Measurements from ENCODE around the gene RNF112.
A peak's percentile ranks its signal among the peaks of the same experiment; 100 is the strongest.

Gene RNF112

DNA sequence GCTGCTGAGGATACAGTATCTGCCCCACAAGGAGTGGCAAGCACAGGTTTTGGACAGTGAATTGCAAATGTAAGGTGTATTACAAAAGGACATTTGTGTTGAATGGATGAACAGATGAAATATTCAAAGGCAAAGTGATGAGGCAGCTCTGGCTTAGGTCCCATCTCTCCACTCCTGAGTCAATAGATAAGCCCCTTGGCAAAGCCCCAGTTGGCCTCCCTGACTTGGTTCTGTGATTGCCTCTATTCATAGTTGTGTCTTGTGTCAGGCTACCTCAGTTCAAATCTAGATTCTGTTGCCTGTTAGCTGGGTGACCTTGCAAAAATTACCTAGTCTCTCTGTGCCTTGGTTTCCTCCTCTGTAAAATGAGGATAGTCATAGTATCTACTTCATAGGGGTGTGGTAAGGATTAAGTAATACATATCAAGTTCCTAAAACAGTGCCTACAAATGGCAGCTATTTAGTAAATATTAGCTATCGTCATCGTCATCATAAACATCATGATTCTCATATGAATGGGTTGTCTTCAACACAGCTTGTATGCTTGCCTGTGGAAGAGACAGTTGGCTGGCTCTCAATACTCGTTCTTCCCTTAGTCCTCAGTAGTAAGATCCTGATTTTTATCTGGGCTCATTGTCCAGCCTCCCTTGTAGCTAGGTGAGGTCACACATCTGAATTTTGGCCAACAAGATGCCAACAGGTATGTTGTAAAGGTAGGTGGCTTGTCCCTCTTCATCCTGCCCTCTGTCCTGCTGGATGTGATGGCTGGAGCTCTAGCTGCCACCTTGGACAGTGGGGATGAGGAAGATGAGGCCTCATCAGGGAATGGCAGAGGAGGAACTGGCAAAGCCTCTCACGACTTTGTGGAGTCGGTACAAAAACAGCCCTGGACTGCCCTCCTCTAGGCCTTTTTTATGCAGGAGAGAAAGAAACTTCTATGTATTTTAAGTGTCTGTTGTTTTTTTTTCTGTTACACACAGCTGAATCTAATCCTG, 21.9 kb upstream of the RNF112 start:
- no peak for DNase-seq (ENCODE audit: low read depth in 2 of 2)

DNA sequence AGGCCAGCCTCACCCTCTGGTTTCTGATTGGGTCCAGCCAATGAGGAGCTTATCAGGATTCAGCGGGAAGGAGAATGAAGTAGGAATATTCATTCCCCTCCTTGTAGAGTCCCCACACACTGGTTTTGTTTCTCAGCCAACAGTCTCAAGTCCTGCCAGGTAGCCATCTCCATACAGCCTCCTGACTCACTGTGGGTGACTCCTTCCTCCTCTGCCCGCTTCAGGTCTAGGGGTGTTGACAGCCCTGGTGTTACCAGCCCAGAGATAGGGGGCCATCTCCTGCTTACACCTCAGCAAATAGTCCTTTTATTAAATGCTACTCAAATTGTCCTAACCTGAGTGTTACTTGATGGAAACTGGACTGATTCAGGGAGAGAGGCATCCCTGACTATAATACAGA, 20.1 kb upstream of the RNF112 start:
- DNase-seq (ENCODE audit: low read depth in 2 of 2): no peak

DNA sequence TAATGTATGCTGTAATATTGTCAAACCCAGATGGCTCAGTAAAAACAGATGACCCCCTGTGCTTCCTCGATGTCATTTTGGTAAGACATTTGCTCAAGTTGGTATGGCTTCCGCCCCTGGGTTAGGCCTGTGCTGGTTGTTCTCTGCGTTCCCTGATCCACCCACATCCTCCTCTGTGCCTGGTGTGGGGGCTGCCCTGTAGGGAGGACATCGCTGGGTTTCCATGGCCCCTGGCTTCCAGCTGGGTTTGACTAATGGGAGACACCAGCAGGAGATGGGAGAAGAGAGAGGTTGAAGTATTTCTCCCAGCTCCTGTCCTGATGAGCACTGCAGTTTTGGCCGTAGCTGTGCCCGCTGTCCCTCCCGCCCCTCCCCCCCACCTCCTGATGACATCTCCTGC, 19.6 kb upstream of the RNF112 start:
- DNase-seq (ENCODE audit: low read depth in 2 of 2): no peak

GRCh38 chr17:19392303-19392702, 18.7 kb upstream of the RNF112 start:
- no peak for DNase-seq (ENCODE audit: low read depth in 2 of 2)

GRCh38 chr17:19397556-19398041, 13.4 kb upstream of the RNF112 start:
- DNase-seq (ENCODE audit: low read depth in 2 of 2): no peak

DNA sequence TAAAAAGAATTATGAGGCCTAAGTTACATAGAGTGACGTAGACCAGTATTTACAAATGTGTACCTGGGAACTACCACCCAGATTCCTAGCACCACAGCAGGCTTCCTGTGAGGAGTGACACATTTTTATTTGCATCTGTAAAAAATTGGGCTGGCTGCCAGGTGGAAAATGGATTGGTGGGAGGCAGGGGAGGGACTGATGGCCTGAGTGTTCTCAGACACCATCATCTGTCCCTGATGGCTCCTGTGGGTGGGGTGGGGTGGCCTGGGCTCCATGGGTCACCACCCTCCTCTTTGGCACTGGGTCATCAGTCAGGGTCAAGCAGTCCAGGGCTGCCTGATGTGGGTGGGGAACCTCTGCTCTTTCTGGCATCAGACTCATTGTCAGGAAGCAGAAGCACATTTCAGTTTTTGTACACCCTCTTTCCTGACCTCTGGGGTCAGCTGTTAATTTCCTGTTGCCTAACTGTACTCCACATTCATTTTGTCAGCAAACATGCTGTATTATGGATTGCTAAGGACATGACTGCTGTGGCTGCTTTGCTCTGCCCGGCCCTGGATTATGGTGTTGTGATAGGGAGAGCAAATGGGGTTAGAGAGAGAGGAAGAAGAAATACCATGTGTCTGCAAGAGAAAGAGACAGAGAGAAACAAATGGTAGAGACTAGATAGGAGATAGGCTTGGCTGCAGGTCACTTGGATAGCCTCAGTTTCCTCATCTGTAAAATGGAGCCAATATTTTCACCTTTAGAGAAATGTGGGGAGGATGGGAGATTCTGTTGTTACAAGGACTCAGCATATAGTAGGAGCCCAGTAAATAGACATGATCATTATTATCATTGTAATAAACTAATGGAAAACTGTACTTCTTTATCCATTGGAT, 12.5 kb upstream of the RNF112 start:
- DNase-seq (ENCODE audit: low read depth in 2 of 2): no peak

DNA sequence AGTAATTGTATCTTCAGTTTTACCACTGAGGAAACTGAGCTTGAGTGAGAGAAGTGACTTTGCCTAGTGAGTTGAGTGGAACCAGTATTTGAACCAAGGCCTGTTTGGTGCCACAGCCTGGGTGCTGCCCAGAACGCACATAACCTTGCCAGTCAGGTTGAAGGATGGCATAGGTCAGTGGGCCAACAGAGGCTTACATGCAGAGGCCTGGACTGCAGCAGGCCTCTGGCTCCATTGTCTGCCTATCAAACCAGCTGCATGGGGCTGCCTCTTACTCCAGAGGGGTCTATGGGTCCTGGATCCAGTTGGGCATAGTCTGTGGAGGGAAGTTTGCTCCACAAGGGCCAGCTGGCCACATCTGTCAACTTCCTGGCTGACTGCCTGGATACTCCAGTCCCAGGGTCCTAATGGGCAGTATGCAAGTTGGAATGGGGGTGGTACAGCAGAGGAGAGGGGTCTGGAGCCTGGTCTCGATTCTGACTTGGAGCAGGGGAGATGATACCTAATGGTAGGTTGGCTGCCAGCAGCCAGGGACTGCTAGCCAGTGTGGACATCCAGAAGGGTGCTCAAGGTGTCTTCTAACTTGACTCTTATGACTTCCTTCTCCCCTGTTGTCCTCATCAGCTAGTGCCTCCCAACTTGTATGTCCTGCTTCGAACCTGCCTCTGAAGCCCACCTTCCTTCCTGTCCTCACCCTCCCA, 11.1 kb upstream of the RNF112 start:
- no peak for DNase-seq (ENCODE audit: low read depth in 2 of 2)

DNA sequence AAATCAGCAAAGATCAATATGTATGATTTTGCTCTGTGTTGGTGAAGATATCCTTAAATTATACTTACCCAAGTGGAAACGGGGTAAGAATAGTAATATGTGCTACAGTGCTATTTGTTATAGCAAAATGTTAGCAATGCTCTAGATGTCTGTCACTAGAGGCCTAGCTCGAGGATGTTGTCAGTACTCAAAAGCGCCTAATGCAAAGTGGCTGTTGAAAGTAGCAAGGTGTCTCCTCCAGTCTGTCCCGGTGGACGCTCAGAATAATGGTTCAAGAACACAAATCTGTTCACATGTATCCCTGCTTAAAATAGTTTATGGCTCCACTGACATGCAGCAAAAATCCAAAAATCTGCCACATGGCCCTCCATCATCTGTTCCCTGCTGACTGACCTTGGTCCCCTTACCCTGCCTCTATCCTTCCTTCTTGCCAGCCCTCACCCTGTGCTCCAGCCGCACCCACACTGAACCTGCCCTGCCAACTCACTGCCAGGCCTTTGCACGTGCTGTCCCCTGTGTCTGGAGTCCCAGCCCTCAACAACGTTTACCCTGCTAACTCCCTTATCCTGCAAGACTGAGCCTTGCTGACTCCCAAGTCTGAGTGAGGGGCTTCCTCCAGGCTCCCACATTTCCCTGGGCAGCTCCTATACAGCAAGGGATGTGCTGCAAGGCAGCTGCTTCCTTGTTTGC, 9.6 kb upstream of the RNF112 start:
- no peak for DNase-seq (ENCODE audit: low read depth in 2 of 2)

- DNase-seq (ENCODE audit: low read depth in 2 of 2): no peak
Measured at GRCh38 chr17:19402171-19402570, 8.9 kb upstream of the RNF112 start.

DNA sequence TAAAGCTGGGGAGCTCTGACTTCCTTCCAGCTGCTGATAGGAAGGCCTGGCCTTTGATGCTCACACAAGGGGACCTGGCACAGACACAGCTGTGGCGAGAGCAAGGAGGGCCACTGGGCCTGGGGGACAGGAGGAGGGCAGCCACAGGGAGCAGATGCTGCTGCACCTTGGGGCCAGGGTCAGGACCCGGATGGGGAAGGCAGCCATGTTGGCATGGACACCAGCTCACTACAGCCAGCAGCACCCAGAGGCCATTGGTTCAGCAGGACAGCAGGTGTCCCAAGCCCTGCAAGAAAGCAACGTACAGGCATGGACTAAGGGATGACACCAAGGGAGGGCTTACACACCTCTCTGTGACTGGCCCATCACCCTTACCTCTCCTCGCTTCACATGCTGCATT, 8.0 kb upstream of the RNF112 start:
- no peak for DNase-seq (ENCODE audit: low read depth in 2 of 2)

GRCh38 chr17:19404264-19404663, 6.8 kb upstream of the RNF112 start:
- DNase-seq (ENCODE audit: low read depth in 2 of 2): no peak

- DNase-seq (ENCODE audit: low read depth in 2 of 2): no peak
Measured at GRCh38 chr17:19405114-19405513, 5.9 kb upstream of the RNF112 start.

DNA sequence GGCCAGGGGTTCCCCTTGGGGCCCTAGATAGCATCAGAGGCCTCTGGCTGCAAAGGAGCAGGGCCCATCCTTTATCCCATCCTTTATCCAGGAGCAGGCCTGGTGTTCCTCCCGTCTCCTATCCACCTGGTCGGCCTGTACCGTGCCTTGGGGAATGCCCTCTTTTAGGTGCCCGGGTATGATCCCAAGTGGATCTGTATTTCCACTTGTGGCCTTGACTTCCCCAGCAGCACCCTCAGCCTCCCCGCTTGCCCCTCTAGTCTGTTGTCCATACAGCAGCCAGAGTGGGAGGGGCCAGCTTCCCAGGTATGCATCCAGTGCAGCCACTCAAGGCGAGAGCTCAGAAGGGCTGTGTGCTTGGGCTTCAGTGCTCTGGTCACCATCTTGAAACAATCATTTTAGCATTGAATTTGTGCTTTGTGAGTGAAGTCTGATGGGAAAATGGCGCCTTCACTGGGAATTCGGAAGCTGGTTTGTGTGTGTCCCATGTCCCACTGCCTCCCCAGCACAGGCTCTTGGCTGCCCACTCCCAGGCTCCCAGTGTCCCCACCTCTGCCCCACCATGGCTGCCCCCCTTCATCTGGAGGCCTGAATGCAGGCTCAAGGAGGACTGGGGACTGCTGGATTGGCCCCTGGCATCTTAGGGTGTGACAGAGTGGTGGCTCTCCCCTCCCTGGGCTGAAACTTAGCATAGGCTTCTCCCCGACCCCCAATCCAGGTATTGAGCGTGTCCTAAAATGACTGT, 3.3 kb upstream of the RNF112 start:
- DNase-seq (ENCODE audit: low read depth in 2 of 2): no peak

- no peak for DNase-seq (ENCODE audit: low read depth in 2 of 2)
Measured at GRCh38 chr17:19408346-19408710, 2.7 kb upstream of the RNF112 start.

- no peak for DNase-seq (ENCODE audit: low read depth in 2 of 2)
Measured at GRCh38 chr17:19409066-19409465, 2.0 kb upstream of the RNF112 start.

GRCh38 chr17:19409509-19409908, 1.5 kb upstream of the RNF112 start:
- DNase-seq (ENCODE audit: low read depth in 2 of 2): peak in 1 of 2 donors; percentile 15

GRCh38 chr17:19410091-19410490, 941 bp upstream of the RNF112 start:
- DNase-seq (ENCODE audit: low read depth in 2 of 2): no peak

GRCh38 chr17:19411631-19412030, 599 bp downstream of the RNF112 start:
- no peak for DNase-seq (ENCODE audit: low read depth in 2 of 2)

DNA sequence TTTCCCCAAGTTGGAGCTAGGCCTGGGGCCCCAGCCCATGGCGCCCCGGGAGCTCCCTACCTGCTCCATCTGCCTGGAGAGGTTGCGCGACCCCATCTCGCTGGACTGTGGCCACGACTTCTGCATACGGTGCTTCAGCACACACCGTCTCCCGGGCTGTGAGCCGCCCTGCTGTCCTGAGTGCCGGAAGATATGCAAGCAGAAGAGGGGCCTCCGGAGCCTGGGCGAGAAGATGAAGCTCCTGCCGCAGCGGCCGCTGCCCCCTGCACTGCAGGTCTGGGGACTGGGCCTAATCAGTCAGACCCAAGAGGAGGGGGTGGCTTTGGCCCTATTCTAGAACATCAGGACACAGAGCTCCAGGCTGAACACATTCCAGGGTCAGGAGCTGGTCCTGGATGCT, 1.5 kb downstream of the RNF112 start:
- DNase-seq (ENCODE audit: low read depth in 2 of 2): no peak

DNA sequence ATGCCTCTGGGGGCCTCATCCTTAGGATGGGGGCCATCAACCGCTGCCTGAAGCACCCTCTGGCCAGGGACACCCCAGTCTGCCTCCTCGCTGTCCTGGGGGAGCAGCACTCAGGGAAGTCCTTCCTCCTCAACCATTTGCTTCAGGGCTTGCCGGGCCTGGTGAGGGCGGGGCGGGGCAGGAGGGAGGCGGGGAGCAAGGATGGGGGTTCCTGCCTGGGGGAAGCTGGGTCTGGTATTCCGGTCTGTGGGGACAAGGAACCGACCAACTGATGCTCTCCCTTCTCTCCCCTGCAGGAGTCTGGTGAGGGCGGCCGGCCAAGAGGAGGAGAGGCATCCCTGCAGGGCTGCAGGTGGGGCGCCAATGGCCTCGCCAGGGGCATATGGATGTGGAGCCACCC, 2.0 kb downstream of the RNF112 start:
- no peak for DNase-seq (ENCODE audit: low read depth in 2 of 2)

GRCh38 chr17:19413761-19414160, 2.7 kb downstream of the RNF112 start:
- no peak for DNase-seq (ENCODE audit: low read depth in 2 of 2)

Measured in activated CD4-positive, alpha-beta T cell treated with anti-CD3 and anti-CD28 coated beads for 24 hours (primary cell).